Activated naive CD8-positive, alpha-beta T cell treated with anti-CD3 and anti-CD28 coated beads for 36 hours (primary cell): Measurements from ENCODE around the gene VSTM4. TPM values are rescaled to one million over a fixed set of nuclear protein-coding genes. Genes with fewer than 3 reads are reported as not detected.

Experiments
- DNase-seq: peaks from one replicate; pipeline ENCODE4 v3.0.0; 2021
- H3K27ac Mint-ChIP-seq: one replicate; pipeline ENCODE4 v1.8.0; 2022; ENCODE audit warnings: mild to moderate bottlenecking, moderate library complexity, mixed read lengths
- H3K27me3 Mint-ChIP-seq: one replicate; pipeline ENCODE4 v1.8.0; 2022; ENCODE audit warnings: mild to moderate bottlenecking, mixed read lengths
- H3K36me3 Mint-ChIP-seq: one replicate; pipeline ENCODE4 v1.8.0; 2021; ENCODE audit warnings: mild to moderate bottlenecking, mixed read lengths
- H3K4me1 Mint-ChIP-seq: one replicate; pipeline ENCODE4 v1.8.0; 2021; ENCODE audit warnings: mixed read lengths
- H3K4me3 Mint-ChIP-seq: one replicate; pipeline ENCODE4 v1.8.0; 2022; ENCODE audit warnings: mild to moderate bottlenecking, moderate library complexity, mixed read lengths
- H3K9me3 Mint-ChIP-seq: one replicate; pipeline ENCODE4 v1.8.0; 2022; ENCODE audit warnings: mixed read lengths
- total RNA-seq, 2 experiments: library from RNA; stranded (reverse); gene quantifications; one replicate each; pipeline ENCODE4 v1.2.3, GENCODE V29; 2021

Gene VSTM4
- total RNA-seq, 2 experiments from 2014 or later = not detected

DNA sequence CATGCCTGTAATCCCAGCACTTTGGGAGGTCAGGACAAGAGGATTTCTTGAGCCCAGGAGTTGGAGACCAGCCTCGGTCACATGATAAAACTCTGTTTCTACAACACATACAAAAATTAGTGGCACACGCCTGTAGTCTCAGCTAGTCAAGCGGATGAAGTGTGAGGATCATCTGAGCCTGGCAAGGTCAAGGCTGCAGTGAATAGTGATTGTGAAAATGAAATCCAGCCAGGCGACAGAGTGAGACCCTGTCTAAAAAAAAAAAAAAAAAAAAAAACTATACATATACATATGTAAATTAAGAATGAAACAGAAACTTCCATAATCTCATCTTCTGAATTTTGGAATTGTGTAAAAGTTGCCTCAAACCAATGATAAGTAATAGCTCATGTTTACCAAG, 36.7 kb upstream of the VSTM4 start:
- Mint-ChIP-seq H3K27me3 (no peaks in the 10 kb centered on the region), H3K4me3 (no peak overlapping the region), H3K27ac (no peak overlapping the region), H3K4me1 (no peaks in the 10 kb centered on the region), H3K36me3 (no peaks in the 10 kb centered on the region), H3K9me3 (peaks cover 6% of the 10 kb centered on the region)
- DNase-seq = no peak

DNA sequence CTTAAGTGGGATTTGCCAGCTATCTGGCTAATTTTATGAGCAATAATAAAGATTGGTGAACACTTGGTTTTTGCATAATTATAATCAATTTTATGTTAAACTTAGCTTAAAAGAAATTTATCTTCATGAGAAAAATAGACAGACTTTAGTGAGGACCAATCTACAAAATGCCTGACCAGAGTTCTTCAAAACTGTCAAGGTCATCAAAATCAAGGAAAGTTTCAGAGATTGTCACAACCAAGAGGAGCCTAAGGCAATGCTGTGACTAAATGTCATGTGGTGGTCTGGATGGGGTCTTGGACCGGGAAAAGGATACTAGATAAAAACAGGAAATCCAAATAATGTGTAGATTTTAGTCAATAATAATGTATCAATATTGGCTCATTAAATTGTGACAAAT, 36.2 kb upstream of the VSTM4 start:
- no peaks in the 10 kb centered on the region for H3K27me3 Mint-ChIP-seq
- no peak overlapping the region for H3K27ac Mint-ChIP-seq
- H3K36me3 Mint-ChIP-seq = no peaks in the 10 kb centered on the region
- no peak overlapping the region for H3K4me3 Mint-ChIP-seq
- DNase-seq = no peak
- H3K9me3 Mint-ChIP-seq = peaks cover 6% of the 10 kb centered on the region
- H3K4me1 Mint-ChIP-seq = no peaks in the 10 kb centered on the region

DNA sequence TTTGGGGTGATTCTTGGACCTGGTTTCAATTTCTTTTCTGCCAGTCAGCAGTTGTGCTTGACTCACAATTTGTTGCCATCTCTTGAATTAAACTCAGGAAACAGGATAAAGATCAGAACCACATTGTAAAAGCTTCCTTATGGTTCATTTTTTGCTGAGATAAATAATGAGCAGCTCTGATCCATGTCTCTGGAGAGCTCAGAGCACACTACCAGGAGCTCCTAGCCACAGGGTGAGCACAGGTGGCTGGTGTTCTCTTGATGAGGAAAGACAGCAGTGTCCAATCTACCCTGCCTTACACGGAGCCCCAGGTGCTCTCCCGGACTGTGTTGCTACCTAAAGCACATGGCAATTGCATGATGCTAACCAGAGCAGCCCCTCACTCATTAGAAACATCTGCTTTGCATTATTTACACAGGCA, 35.7 kb upstream of the VSTM4 start:
- H3K4me1 Mint-ChIP-seq = no peaks in the 10 kb centered on the region
- peaks cover 6% of the 10 kb centered on the region for H3K9me3 Mint-ChIP-seq
- H3K27ac Mint-ChIP-seq = no peak overlapping the region
- no peak for DNase-seq
- H3K27me3 Mint-ChIP-seq = no peaks in the 10 kb centered on the region
- no peak overlapping the region for H3K4me3 Mint-ChIP-seq
- no peaks in the 10 kb centered on the region for H3K36me3 Mint-ChIP-seq

DNA sequence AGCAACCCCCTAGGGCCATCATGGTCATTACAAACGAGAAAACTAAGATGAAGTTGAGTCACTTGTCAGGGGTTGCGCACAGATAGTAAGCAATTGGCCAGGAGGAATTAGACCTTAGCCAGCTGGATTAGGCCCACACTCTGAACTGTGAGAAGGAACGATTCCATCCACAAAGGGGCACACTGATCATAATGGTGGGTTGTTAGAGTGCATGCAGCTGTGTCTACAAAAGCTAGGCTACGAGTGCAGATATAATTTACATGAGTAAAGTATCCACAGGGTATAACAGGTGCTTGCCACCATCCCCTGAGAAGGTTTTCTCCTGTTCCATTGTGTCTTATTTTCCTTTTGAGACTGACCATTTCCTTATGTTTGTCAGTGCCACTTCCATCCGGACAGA, 35.1 kb upstream of the VSTM4 start:
- Mint-ChIP-seq H3K4me3 (no peak overlapping the region), H3K4me1 (no peaks in the 10 kb centered on the region), H3K27me3 (no peaks in the 10 kb centered on the region), H3K36me3 (no peaks in the 10 kb centered on the region), H3K9me3 (peaks cover 6% of the 10 kb centered on the region), H3K27ac (no peak overlapping the region)
- no peak for DNase-seq

DNA sequence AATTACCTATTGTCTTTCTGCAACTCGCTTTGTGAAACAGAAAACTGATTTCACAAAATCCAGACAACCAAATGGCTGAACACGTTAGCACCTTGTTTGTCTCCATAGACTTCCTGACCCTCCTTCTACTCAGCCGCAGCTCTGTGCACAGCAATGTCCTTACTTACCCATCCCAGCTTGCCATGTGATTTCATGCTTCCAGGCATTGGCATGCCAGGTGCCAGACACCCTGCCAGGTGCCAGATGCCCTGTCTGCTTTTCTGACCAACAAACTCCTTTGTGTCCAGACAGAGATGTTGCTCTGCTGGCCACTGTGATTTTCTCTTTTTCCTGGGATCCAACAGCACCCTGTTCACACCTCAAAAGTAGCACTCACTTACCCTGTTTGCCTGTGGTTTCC, 34.6 kb upstream of the VSTM4 start:
- no peaks in the 10 kb centered on the region for H3K36me3 Mint-ChIP-seq
- H3K4me3 Mint-ChIP-seq = no peak overlapping the region
- no peak overlapping the region for H3K27ac Mint-ChIP-seq
- H3K4me1 Mint-ChIP-seq = no peaks in the 10 kb centered on the region
- DNase-seq = no peak
- peaks cover 6% of the 10 kb centered on the region for H3K9me3 Mint-ChIP-seq
- no peaks in the 10 kb centered on the region for H3K27me3 Mint-ChIP-seq

DNA sequence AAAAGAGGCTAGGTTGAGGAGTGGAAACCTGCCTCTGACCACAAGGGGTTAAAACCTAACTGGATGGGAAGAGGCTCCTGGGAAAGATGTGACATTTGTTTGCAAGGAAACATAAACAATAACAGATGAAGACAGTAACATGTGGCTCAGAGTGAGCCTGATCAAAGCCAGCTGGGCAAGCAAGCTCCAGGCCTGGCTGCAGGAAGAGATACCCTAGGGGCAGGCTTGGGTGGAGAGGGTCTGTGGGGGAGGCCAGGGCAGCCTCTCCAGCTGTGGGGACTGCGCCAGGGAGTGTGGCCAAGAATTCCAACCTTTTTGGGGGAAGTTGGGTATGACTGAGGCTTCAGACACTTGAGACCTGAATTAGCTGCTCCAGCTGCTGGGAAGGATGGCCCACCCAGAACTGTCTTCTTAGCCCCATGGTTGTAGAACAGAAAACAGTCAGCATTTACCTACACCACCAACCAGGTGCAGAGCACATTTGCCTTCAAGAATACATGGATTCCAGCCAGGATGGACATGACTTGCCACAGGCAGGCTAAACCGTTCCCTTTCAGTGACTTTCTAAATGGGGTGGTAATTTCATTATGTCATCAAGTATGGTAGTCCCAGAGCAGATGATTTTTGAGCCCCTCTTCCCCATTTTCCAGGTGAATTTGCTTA, 28.9 kb upstream of the VSTM4 start:
- no peak for DNase-seq
- Mint-ChIP-seq H3K9me3 (peaks cover 6% of the 10 kb centered on the region), H3K4me3 (no peak overlapping the region), H3K4me1 (no peaks in the 10 kb centered on the region), H3K36me3 (no peaks in the 10 kb centered on the region), H3K27me3 (no peaks in the 10 kb centered on the region), H3K27ac (no peak overlapping the region)

DNA sequence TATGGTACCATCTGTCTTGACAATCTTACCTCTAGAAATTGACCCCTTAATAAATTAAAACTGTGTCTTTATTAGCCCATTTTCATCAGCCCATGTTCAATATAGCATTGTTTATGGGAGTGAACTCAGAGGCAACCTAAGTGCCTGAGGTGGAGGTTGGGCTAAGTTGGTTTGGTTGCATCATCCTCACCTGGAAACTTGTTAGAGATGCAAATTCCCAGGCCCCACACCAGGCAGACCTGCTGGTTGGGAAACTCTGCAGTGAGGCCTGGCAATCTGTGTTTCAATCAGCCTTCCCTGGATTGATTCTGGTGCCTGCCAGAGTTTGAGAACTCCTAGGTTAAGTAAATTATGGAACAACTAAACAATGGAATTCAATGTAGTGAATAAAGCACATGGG, 27.9 kb upstream of the VSTM4 start:
- no peaks in the 10 kb centered on the region for H3K36me3 Mint-ChIP-seq
- no peak for DNase-seq
- H3K4me3 Mint-ChIP-seq = no peak overlapping the region
- H3K27me3 Mint-ChIP-seq = no peaks in the 10 kb centered on the region
- H3K9me3 Mint-ChIP-seq = peaks cover 2% of the 10 kb centered on the region
- H3K4me1 Mint-ChIP-seq = no peaks in the 10 kb centered on the region
- H3K27ac Mint-ChIP-seq = no peak overlapping the region

DNA sequence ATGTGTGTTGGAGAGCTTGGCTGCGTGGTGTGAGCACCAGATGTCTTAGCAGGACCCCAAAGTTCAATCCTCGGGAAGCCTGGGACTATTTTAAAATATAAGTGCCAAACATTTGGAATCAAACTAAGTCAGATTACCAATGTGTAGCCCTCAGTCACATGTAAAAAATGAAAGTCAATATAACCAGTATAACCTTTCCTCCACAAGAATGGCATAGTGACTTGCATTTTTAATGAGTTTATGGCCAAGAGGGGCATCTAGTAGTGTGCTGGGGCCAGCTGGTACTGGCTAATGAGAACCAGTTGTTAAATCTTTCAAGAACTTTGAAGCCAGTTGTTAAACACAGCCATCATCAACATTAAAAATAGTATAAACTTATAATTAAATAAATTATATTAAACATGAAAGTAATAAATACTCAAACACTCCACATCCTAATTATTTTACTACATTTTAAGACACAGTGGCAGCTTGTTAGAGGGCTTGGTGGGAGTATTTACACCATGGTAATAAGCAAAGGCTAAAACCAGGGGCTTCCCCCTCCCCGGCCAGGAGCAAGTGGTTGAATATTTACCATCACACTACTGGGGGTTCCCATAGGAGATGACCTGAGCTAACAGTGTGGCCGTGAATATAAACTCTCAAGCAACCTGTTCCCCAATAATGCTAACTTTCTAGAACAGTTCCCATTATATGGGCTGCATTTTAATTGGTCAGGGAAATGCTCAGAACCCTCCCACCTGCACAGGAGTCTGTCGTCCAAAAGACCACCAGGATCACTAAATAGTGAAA, 26.4 kb upstream of the VSTM4 start:
- no peak overlapping the region for H3K27ac Mint-ChIP-seq
- no peaks in the 10 kb centered on the region for H3K4me1 Mint-ChIP-seq
- no peaks in the 10 kb centered on the region for H3K27me3 Mint-ChIP-seq
- no peak for DNase-seq
- no peaks in the 10 kb centered on the region for H3K36me3 Mint-ChIP-seq
- no peaks in the 10 kb centered on the region for H3K9me3 Mint-ChIP-seq
- H3K4me3 Mint-ChIP-seq = no peak overlapping the region

DNA sequence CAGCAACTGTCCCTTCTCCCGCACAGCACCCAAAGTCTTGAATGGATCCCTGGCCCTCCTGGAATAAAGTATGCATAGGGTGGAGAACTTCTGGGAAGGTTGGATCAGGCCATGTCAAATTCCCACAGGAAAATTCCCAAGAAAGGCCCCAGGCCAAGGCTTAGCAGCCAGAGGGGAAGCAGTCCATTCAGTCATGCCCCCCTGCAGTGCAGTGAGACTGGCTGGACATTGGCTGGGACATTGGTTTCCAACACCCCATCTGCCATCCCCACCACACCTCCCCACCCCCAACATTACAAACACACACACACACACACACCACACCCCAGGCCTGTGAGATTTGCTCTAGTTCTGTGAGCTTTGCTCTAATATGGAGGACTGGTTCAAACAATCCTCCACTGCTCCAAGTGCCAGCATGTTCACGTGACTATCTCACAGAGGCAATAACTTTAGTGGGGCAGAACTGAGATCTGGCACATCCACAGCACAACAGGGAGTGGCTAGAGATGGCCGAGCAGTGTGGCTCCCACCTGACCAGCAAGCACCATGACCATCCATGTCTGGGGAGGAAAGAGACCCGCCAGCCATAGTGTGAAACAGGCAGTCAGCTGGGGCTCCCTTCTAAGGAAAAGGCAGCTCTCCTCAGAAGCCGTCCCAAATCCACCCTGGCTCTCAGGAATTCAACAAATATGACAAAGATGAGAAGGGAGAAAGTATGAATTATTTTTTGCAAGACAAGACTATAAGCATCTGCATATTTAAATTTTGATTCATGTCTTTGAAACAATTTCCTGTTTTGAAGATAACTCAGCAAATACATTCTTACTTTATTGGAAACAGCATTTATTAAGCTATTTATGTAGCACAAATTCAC, 25.2 kb upstream of the VSTM4 start:
- H3K9me3 Mint-ChIP-seq = peaks cover 2% of the 10 kb centered on the region
- H3K27me3 Mint-ChIP-seq = peaks cover 5% of the 10 kb centered on the region
- H3K36me3 Mint-ChIP-seq = no peaks in the 10 kb centered on the region
- no peak overlapping the region for H3K4me3 Mint-ChIP-seq
- H3K4me1 Mint-ChIP-seq = no peaks in the 10 kb centered on the region
- H3K27ac Mint-ChIP-seq = no peak overlapping the region
- no peak for DNase-seq

DNA sequence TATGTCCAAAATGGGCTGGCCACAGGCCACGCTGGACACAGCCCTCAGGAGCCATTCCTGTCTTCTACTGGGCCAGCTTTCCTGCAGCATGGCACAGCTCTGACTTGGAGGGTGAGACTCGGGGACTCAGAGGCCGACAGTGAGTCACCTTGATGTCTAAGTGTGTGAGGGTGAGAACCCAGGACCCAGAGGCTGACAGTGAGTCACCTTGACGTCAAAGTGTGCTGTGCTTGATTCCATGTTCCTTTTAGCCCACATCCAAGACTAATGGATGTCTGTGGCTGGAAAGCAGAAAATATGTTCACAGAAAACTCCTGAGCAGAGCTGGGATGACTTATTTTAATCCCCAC, 24.5 kb upstream of the VSTM4 start:
- no peak for DNase-seq
- no peaks in the 10 kb centered on the region for H3K36me3 Mint-ChIP-seq
- no peaks in the 10 kb centered on the region for H3K4me1 Mint-ChIP-seq
- H3K27ac Mint-ChIP-seq = no peak overlapping the region
- peaks cover 2% of the 10 kb centered on the region for H3K9me3 Mint-ChIP-seq
- H3K4me3 Mint-ChIP-seq = no peak overlapping the region
- peaks cover 9% of the 10 kb centered on the region for H3K27me3 Mint-ChIP-seq

DNA sequence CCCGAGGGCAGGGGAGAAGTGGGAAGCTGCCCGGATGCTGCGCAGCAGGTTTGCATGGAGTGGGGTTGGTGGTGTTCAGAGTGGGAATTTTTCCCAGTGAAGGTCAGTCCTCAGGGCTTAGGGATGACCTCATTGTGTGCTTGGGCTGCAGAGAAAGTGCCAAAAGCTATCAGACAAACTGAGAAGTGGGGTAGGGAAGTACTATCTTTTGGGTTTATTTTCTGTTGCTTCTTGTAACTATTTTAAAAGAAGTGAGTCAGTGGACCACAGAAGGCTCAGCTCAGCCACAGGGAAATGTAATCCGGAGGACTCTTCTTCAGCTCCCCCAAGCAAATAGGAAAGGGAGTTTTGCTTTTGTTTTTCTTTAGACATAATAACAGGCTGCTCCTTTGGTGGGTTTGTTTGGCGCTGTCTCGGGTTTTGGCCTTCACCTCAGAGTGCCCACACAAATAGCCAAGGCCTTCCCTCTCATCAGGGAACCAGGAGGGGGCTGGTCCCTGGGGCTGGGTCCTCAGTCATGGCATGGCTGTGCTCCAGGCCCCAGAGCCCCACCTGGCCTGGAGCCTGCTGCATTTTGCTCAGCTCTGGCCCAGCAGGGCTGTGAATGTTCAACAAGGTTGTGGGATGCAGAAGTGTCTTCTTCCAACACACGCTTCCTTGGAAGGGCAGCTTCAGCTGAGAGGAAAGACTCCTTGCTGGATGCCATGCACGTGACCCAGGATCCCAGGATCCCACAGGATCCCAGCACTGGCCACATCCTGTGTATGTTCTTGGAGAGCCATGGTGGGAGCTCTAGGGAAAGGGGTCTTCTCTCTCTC, 23.9 kb upstream of the VSTM4 start:
- Mint-ChIP-seq H3K27me3 (peaks cover 9% of the 10 kb centered on the region), H3K9me3 (peaks cover 2% of the 10 kb centered on the region), H3K4me1 (no peaks in the 10 kb centered on the region), H3K27ac (no peak overlapping the region), H3K4me3 (no peak overlapping the region), H3K36me3 (no peaks in the 10 kb centered on the region)
- DNase-seq = no peak

DNA sequence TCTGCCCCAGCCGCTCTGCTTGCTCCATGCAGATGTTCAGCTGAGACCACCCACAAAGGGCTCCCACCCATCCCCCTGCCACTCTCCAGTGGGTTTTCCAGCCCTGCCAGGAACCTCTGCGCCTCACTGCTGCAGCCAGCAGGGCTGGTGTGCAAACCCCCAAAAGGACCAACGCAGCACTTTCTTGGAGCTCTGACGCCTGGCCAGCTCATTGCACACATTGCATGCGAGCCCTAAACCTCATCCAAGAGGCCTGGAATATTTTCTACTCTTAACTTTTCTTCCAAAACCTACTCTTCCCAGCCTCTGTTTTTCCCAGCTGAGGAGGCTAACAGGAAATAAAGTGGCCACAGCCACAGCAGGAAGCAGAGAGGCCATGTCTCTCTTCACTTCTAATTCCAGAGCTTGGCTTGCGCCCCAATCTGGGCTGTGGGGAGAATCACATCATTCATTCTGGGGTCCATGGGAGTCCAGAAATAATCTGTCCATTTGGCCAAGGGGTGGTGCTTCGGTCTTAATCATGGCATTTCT, 23.1 kb upstream of the VSTM4 start:
- DNase-seq = no peak
- no peaks in the 10 kb centered on the region for H3K36me3 Mint-ChIP-seq

DNA sequence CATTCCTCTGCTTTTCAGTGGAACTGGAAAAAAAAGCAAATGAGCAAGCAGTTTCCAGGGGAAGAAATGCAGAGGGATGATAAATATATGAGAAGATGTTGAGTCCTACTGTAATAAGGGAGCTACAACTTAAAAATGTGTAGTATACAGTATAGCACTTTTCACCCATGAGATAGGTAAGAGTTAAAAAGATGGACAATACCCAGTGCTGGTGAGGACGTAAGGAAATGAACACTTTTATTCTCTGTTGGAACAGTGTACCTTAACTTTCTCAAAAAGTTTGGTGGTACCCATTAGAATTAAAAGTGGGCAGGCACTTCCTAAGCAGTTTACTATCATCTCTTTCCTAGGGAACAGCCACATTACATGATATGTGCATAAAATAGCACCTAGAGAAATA, 21.2 kb upstream of the VSTM4 start:
- peaks cover 2% of the 10 kb centered on the region for H3K9me3 Mint-ChIP-seq
- H3K27ac Mint-ChIP-seq = no peak overlapping the region
- H3K27me3 Mint-ChIP-seq = peaks cover 14% of the 10 kb centered on the region
- H3K4me3 Mint-ChIP-seq = no peak overlapping the region
- no peak for DNase-seq
- H3K4me1 Mint-ChIP-seq = no peaks in the 10 kb centered on the region
- H3K36me3 Mint-ChIP-seq = no peaks in the 10 kb centered on the region

More for the DNA sequence above, 23.1 kb upstream of the VSTM4 start:
- H3K4me1 Mint-ChIP-seq = no peaks in the 10 kb centered on the region
- no peak overlapping the region for H3K27ac Mint-ChIP-seq
- peaks cover 2% of the 10 kb centered on the region for H3K9me3 Mint-ChIP-seq
- H3K4me3 Mint-ChIP-seq = no peak overlapping the region
- H3K27me3 Mint-ChIP-seq = peaks cover 14% of the 10 kb centered on the region

DNA sequence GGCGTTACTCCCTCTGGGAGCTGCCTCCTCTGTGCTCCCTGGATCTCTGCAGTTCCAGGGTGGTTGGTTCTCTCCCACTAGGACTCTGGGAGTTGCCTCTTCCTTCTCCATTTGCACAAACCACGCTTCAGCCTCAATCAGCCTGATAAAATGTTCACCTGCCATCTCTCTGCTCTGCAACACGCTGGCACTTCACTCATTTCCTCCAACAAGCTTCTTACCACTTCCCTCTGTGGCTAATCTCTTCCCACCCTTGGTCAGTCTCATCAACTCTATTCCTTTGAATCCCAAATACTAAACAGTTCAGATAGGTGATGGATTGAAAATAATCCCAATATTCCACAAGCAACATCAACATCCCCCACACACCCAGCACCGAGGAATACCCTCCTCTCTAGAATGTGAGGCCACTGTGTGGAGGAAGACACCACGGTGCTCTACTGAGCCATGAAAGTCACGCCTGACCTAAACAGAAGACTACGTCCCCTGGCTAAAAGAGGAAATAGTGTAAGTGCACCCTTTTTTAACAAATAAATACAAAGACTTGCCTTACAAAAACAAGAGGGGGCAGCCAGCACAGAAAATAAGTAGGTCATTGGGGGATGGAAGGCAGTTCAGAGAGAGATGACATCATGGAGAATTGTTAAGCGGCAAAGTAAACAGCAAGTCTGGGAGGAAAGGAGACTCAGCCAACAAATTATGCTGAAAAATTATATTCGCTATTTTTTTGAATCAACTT, 20.4 kb upstream of the VSTM4 start:
- Mint-ChIP-seq H3K27me3 (peaks cover 14% of the 10 kb centered on the region), H3K4me1 (no peaks in the 10 kb centered on the region), H3K9me3 (peaks cover 2% of the 10 kb centered on the region), H3K4me3 (no peak overlapping the region), H3K27ac (no peak overlapping the region), H3K36me3 (no peaks in the 10 kb centered on the region)
- no peak for DNase-seq
